GM12878 (cell line): Measurements from ENCODE around the gene TSC22D3. TPM values are rescaled to one million over a fixed set of nuclear protein-coding genes. Genes with fewer than 3 reads are reported as not detected.
A peak's percentile ranks its signal among the peaks of the same experiment; 100 is the strongest.

Experiments
- BCL11A ChIP-seq: IDR thresholded peaks from 2 replicates; pipeline ENCODE4 v1.6.1; 2011; ENCODE audit warnings: low read depth, low read length
- BHLHE40 ChIP-seq, 2 experiments: fragments of 450-650 bp in 1 of 2; IDR thresholded peaks; 2 replicates each; pipeline ENCODE4 v1.6.1; 2011 to 2017; ENCODE audit warnings: low read depth in 2 of 2, borderline replicate concordance in 1 of 2, improper control_type of control experiment in 1 of 2, low read length in 1 of 2, mild to moderate bottlenecking in 1 of 2
- CEBPB ChIP-seq, 2 experiments: fragments of 150-350 bp in 1 of 2; IDR thresholded peaks; 2 replicates each; pipeline ENCODE4 v1.6.1; 2012 to 2014; ENCODE audit warnings: low read depth in 2 of 2, low read length in 2 of 2, borderline replicate concordance in 1 of 2, inconsistent platforms in 1 of 2
- CHD2 ChIP-seq: IDR thresholded peaks from 2 replicates; pipeline ENCODE4 v1.6.1; 2011; ENCODE audit warnings: low read depth, low read length, improper control_type of control experiment, borderline replicate concordance
- EGR1 ChIP-seq, 2 experiments: IDR thresholded peaks; 1 replicate in 1 of 2; 2 replicates in 1 of 2; pipeline ENCODE4 v1.6.1; 2011 to 2012; ENCODE audit warnings: low read depth in 2 of 2, low read length in 2 of 2, borderline replicate concordance in 1 of 2, mild to moderate bottlenecking in 1 of 2, moderate library complexity in 1 of 2
- HSF1 ChIP-seq: fragments of 150-350 bp; IDR thresholded peaks from 2 replicates; pipeline ENCODE4 v1.6.1; 2014; ENCODE audit warnings: mild to moderate bottlenecking, low read depth, low read length
- IKZF2 ChIP-seq, 2 experiments: fragments of 450-650 bp; IDR thresholded peaks; 2 replicates each; pipeline ENCODE4 v1.6.1; 2017; ENCODE audit warnings: mild to moderate bottlenecking in 2 of 2, moderate library complexity in 2 of 2
- JUNB ChIP-seq: IDR thresholded peaks from 2 replicates; pipeline ENCODE4 v1.6.1; 2016; ENCODE audit warnings: antibody characterized with exemption, mild to moderate bottlenecking
- MEF2B ChIP-seq: fragments of 450-650 bp; IDR thresholded peaks from 2 replicates; pipeline ENCODE4 v1.6.1; 2018; ENCODE audit warnings: mild to moderate bottlenecking, moderate library complexity; ENCODE audit not compliant: partially characterized antibody, poor library complexity, severe bottlenecking
- NFYB ChIP-seq: IDR thresholded peaks from 2 replicates; pipeline ENCODE4 v1.6.1; 2011; ENCODE audit warnings: low read depth, mild to moderate bottlenecking, low read length, improper control_type of control experiment, moderate library complexity; ENCODE audit not compliant: insufficient read depth
- NR2C1 ChIP-seq: fragments of 450-650 bp; IDR thresholded peaks from 2 replicates; pipeline ENCODE4 v1.6.1; 2017; ENCODE audit warnings: antibody characterized with exemption, mild to moderate bottlenecking, moderate library complexity
- POLR2AphosphoS2 ChIP-seq: IDR thresholded peaks from 2 replicates; pipeline ENCODE4 v1.6.1; 2011; ENCODE audit warnings: low read depth, mild to moderate bottlenecking, low read length, improper control_type of control experiment, moderate library complexity
- PRDM15 ChIP-seq: fragments of 450-650 bp; formaldehyde crosslinking; IDR thresholded peaks from 2 replicates; pipeline ENCODE4 v1.4.0; 2020; ENCODE audit warnings: mild to moderate bottlenecking, moderate library complexity
- RUNX3 ChIP-seq: IDR thresholded peaks from 2 replicates; pipeline ENCODE4 v1.6.1; 2012; ENCODE audit warnings: low read length, inconsistent platforms
- SMARCA5 ChIP-seq: fragments of 450-650 bp; IDR thresholded peaks from 2 replicates; pipeline ENCODE4 v1.6.1; 2017; ENCODE audit warnings: mild to moderate bottlenecking
- ZBED1 ChIP-seq: IDR thresholded peaks from 2 replicates; pipeline ENCODE4 v1.6.1; 2016; ENCODE audit warnings: borderline replicate concordance
- ZBTB33 ChIP-seq: fragments of 450-650 bp; IDR thresholded peaks from 2 replicates; pipeline ENCODE4 v1.6.1; 2017; ENCODE audit warnings: mild to moderate bottlenecking
- polyA plus RNA-seq, 11 experiments: library from polyadenylated mRNA; depleted of rRNA in 4 of 11; unstranded in 6 of 11; stranded (reverse) in 5 of 11; fragments of >200 nt; fragmentation: Nextera tagmentation in 4 of 11; fragmentation: Illumina TruSeq in 1 of 11; extraction: Ambion mirVana in 4 of 11; extraction: Trizol in 1 of 11; gene quantifications; 1 replicate in 1 of 11; 2 replicates in 10 of 11; pipeline versions ENCODE4 v1.2.1 to v1.2.3, GENCODE V29; 2011 to 2016; ENCODE audit warnings: inconsistent platforms in 2 of 11, missing spikeins in 2 of 11, low read depth in 1 of 11
- total RNA-seq, 4 experiments: library from RNA; depleted of rRNA in 3 of 4; stranded (reverse); fragments of >200 nt in 3 of 4; fragmentation: Illumina TruSeq in 1 of 4; extraction: Trizol in 1 of 4; gene quantifications; 2 replicates each; pipeline versions ENCODE4 v1.2.1 to v1.2.3, GENCODE V29; 2013 to 2021
- TF ChIP-seq, protein P1 (sequence below): IDR thresholded peaks from 2 replicates; pipeline ENCODE4 v1.6.1; 2012; ENCODE audit warnings: low read depth, low read length, improper control_type of control experiment
- TF ChIP-seq, protein P2 (sequence below): fragments of 450-650 bp; conservative IDR thresholded peaks from 2 replicates; pipeline ENCODE4 v1.6.1; 2017; ENCODE audit warnings: mild to moderate bottlenecking, moderate library complexity

TSC22D3 gene
- total and polyA plus RNA-seq, 10 of the 15 experiments (the other 5 are each of a cell fraction or from before 2014, with no cell fraction given) = 4.6 to 122 (median 16.1) TPM

GRCh38 chrX:107676559-107677378, 98.8 kb downstream of the TSC22D3 start (continued):
- TF ChIP-seq POLR2AphosphoS2 (no peak), SMARCA5 (peak; percentile 62; the same call in 1 of the 2 replicates), BHLHE40 (IDR thresholded peaks at IDR 0.05; ENCODE audit: borderline replicate concordance in 1 of 2, low read depth in 2 of 2, low read length in 1 of 2) (0 out of 4 replicates have a peak, but pooled peaks of 1 of the 2 experiments have one; percentile 40), BCL11A (peak; percentile 57; the same call in 1 of the 2 replicates), NR2C1 (no peak), CHD2 (no peak), IKZF2 (IDR thresholded peaks at IDR 0.05) (peak; percentile 80 to 81), ZBTB33 (no peak), MEF2B (peak; percentile 56), RUNX3 (peak; percentile 86), PRDM15 (CRISPR knock-in tag) (no peak), HSF1 (no peak), JUNB (peak; percentile 53), ZBED1 (0 out of 2 replicates have a peak, but pooled peaks have one; percentile 21), NFYB (0 out of 2 replicates have a peak, but pooled peaks have one; percentile 24), EGR1 (IDR thresholded peaks at IDR 0.05; ENCODE audit: borderline replicate concordance in 1 of 2, low read depth in 2 of 2, low read length in 2 of 2) (0 out of 3 replicates have a peak, but pooled peaks of 1 of the 2 experiments have one; percentile 28), CEBPB (IDR thresholded peaks at IDR 0.05; ENCODE audit: borderline replicate concordance in 1 of 2, low read depth in 2 of 2, low read length in 2 of 2) (no peak)
- TF ChIP-seq, protein P1, sequence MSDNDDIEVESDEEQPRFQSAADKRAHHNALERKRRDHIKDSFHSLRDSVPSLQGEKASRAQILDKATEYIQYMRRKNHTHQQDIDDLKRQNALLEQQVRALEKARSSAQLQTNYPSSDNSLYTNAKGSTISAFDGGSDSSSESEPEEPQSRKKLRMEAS = peak; percentile 81; the same call in 1 of the 2 replicates
- TF ChIP-seq, protein P2, sequence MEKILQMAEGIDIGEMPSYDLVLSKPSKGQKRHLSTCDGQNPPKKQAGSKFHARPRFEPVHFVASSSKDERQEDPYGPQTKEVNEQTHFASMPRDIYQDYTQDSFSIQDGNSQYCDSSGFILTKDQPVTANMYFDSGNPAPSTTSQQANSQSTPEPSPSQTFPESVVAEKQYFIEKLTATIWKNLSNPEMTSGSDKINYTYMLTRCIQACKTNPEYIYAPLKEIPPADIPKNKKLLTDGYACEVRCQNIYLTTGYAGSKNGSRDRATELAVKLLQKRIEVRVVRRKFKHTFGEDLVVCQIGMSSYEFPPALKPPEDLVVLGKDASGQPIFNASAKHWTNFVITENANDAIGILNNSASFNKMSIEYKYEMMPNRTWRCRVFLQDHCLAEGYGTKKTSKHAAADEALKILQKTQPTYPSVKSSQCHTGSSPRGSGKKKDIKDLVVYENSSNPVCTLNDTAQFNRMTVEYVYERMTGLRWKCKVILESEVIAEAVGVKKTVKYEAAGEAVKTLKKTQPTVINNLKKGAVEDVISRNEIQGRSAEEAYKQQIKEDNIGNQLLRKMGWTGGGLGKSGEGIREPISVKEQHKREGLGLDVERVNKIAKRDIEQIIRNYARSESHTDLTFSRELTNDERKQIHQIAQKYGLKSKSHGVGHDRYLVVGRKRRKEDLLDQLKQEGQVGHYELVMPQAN = 0 out of 2 replicates have a peak, but pooled peaks have one; percentile 23
